Neural cell (in vitro differentiated cells): ENCODE results near the gene GABPB1. TPM values are rescaled to one million over a fixed set of nuclear protein-coding genes. Genes with fewer than 3 reads are reported as not detected.

Source experiments
- H2AFZ ChIP-seq: fragments of 200-600, 300-800 bp; sonication (generic), shearing (Covaris generic); 2 replicates; pipeline ENCODE4 v1.6.0; 2014; ENCODE audit warnings: low read depth, mild to moderate bottlenecking, antibody characterized with exemption, low read length, moderate library complexity
- H3F3A ChIP-seq: fragments of 200-600 bp; shearing (Covaris generic); 2 replicates; pipeline ENCODE4 v1.6.1; 2016; ENCODE audit warnings: mild to moderate bottlenecking, moderate library complexity, mixed read lengths, antibody characterized with exemption, low read length; ENCODE audit not compliant: insufficient read depth, poor library complexity, severe bottlenecking
- H3K27ac ChIP-seq: fragments of 200-600, 300-800 bp; sonication (generic), shearing (Covaris generic); 2 replicates; pipeline ENCODE4 v1.5.1; 2014; ENCODE audit warnings: mild to moderate bottlenecking, low read length, moderate library complexity
- H3K27me3 ChIP-seq: fragments of 300-800, 200-600 bp; sonication (generic), shearing (Covaris generic); 2 replicates; pipeline ENCODE4 v1.6.0; 2014; ENCODE audit warnings: mild to moderate bottlenecking, low read depth, low read length, moderate library complexity; ENCODE audit not compliant: insufficient read depth
- H3K36me3 ChIP-seq: fragments of 300-800, 200-600 bp; sonication (generic), shearing (Covaris generic); 2 replicates; pipeline ENCODE4 v1.5.1; 2014; ENCODE audit warnings: mild to moderate bottlenecking, antibody characterized with exemption, low read length, moderate library complexity; ENCODE audit not compliant: insufficient read depth
- H3K4me2 ChIP-seq: fragments of 300-800, 200-600 bp; sonication (generic), shearing (Covaris generic); 2 replicates; pipeline ENCODE4 v1.6.0; 2014; ENCODE audit warnings: mild to moderate bottlenecking, low read length
- H3K4me3 ChIP-seq: fragments of 300-800, 200-600 bp; sonication (generic), shearing (Covaris generic); 2 replicates; pipeline ENCODE4 v1.5.1; 2014; ENCODE audit warnings: mild to moderate bottlenecking, low read length, moderate library complexity
- H3K79me2 ChIP-seq: fragments of 200-600 bp; shearing (Covaris generic); replicated peaks from 2 replicates; pipeline ENCODE4 v1.6.0; 2014; ENCODE audit warnings: mild to moderate bottlenecking, low read length, moderate library complexity; ENCODE audit not compliant: insufficient read depth
- H3K9ac ChIP-seq: fragments of 300-800, 200-600 bp; sonication (generic), shearing (Covaris generic); 2 replicates; pipeline ENCODE4 v1.6.1; 2016; ENCODE audit warnings: mild to moderate bottlenecking, low read length, mixed read lengths
- H3K9me2 ChIP-seq: fragments of 200-600 bp; shearing (Covaris generic); 2 replicates; pipeline ENCODE4 v1.6.1; 2016; ENCODE audit warnings: mild to moderate bottlenecking, low read length, mixed read lengths; ENCODE audit not compliant: insufficient read depth
- H3K9me3 ChIP-seq: fragments of 200-600, 300-800 bp; sonication (generic), shearing (Covaris generic); 2 replicates; pipeline ENCODE4 v1.6.1; 2016; ENCODE audit warnings: mild to moderate bottlenecking, mixed run types, low read length, moderate library complexity, mixed read lengths
- H4K20me1 ChIP-seq: fragments of 200-600 bp; shearing (Covaris generic); 2 replicates; pipeline ENCODE4 v1.6.1; 2016; ENCODE audit warnings: mild to moderate bottlenecking, mixed run types; ENCODE audit not compliant: insufficient read depth
- CTCF ChIP-seq: fragments of 450-650 bp; IDR thresholded peaks from 2 replicates; pipeline ENCODE4 v1.5.1; 2014; ENCODE audit warnings: antibody characterized with exemption, mild to moderate bottlenecking, moderate library complexity; ENCODE audit not compliant: poor library complexity, severe bottlenecking
- EP300 ChIP-seq: fragments of 450-650 bp; conservative IDR thresholded peaks from 2 replicates; pipeline ENCODE4 v1.6.1; 2014; ENCODE audit warnings: antibody characterized with exemption, mild to moderate bottlenecking, moderate library complexity; ENCODE audit not compliant: poor library complexity, severe bottlenecking
- EZH2 ChIP-seq: fragments of 200-600, 300-800 bp; shearing (Covaris generic), sonication (generic); IDR thresholded peaks from 2 replicates; pipeline ENCODE4 v1.6.1; 2014; ENCODE audit warnings: antibody characterized with exemption, low read length, borderline replicate concordance, mild to moderate bottlenecking; ENCODE audit not compliant: insufficient read depth, poor library complexity, severe bottlenecking
- MXI1 ChIP-seq: fragments of 450-650 bp; conservative IDR thresholded peaks from 2 replicates; pipeline ENCODE4 v1.6.1; 2014; ENCODE audit warnings: antibody characterized with exemption, mild to moderate bottlenecking; ENCODE audit not compliant: poor library complexity, severe bottlenecking
- POLR2AphosphoS5 ChIP-seq: IDR thresholded peaks from 2 replicates; pipeline ENCODE4 v1.6.1; 2012
- RAD21 ChIP-seq: fragments of 450-650 bp; conservative IDR thresholded peaks from 2 replicates; pipeline ENCODE4 v1.6.1; 2014; ENCODE audit warnings: antibody characterized with exemption, mild to moderate bottlenecking, moderate library complexity
- REST ChIP-seq: IDR thresholded peaks from 2 replicates; pipeline ENCODE4 v1.6.1; 2012; ENCODE audit warnings: borderline replicate concordance
- SMC3 ChIP-seq: fragments of 450-650 bp; conservative IDR thresholded peaks from 2 replicates; pipeline ENCODE4 v1.6.1; 2014; ENCODE audit warnings: antibody characterized with exemption, mild to moderate bottlenecking, moderate library complexity; ENCODE audit not compliant: poor library complexity
- TAF1 ChIP-seq: IDR thresholded peaks from 2 replicates; pipeline ENCODE4 v1.6.1; 2012; ENCODE audit warnings: low read depth
- polyA plus RNA-seq: library from polyadenylated mRNA; depleted of rRNA; stranded (reverse); fragments of >200 nt; gene quantifications from 2 replicates; pipeline ENCODE4 v1.2.3, GENCODE V29; 2014

The GABPB1 gene
- polyA plus RNA-seq, 1 donor from 2014 or later, result 34.1 TPM

- no peaks in the 10 kb centered on the region for H3K9me2 ChIP-seq
- no peak overlapping the region for H3K4me2 ChIP-seq
- H3K79me2 ChIP-seq, result peaks cover 7% of the 10 kb centered on the region
- no peak for TF ChIP-seq EZH2
- no peak for TF ChIP-seq RAD21
- TF ChIP-seq TAF1, result no peak
- no peak for TF ChIP-seq SMC3
- no peak for TF ChIP-seq MXI1
- TF ChIP-seq EP300, result no peak
- no peak for TF ChIP-seq REST
- no peak overlapping the region for H3K4me3 ChIP-seq
- H3K27ac ChIP-seq, result no peak overlapping the region
- H3K9me3 ChIP-seq, result no peaks in the 10 kb centered on the region
- no peaks in the 10 kb centered on the region for H3K27me3 ChIP-seq
- no peak overlapping the region for H3K9ac ChIP-seq
- H2AFZ ChIP-seq, result no peak overlapping the region
- H3K36me3 ChIP-seq, result no peaks in the 10 kb centered on the region
- H3F3A ChIP-seq, result no peaks in the 10 kb centered on the region
- no peaks in the 10 kb centered on the region for H4K20me1 ChIP-seq
Observed at GRCh38 chr15:50330921-50331320, 24.1 kb downstream of the GABPB1 start.

- no peaks in the 10 kb centered on the region for H3F3A ChIP-seq
- no peak overlapping the region for H3K9ac ChIP-seq
- H3K4me2 ChIP-seq, result no peak overlapping the region
- H3K9me3 ChIP-seq, result no peaks in the 10 kb centered on the region
- no peak overlapping the region for H3K4me3 ChIP-seq
- no peaks in the 10 kb centered on the region for H3K9me2 ChIP-seq
- H3K27me3 ChIP-seq, result no peaks in the 10 kb centered on the region
- TF ChIP-seq TAF1 (no peak), RAD21 (no peak), REST (no peak), MXI1 (no peak), POLR2AphosphoS5 (no peak), EZH2 (no peak), SMC3 (no peak), CTCF (no peak), EP300 (no peak)
- H3K27ac ChIP-seq, result no peak overlapping the region
- H2AFZ ChIP-seq, result no peak overlapping the region
- peaks cover 2% of the 10 kb centered on the region for H3K79me2 ChIP-seq
- H4K20me1 ChIP-seq, result no peaks in the 10 kb centered on the region
- no peaks in the 10 kb centered on the region for H3K36me3 ChIP-seq
Observed at GRCh38 chr15:50328116-50328515, 26.9 kb downstream of the GABPB1 start.
